ENCODE data around the gene SELENOH. TPM values are rescaled to one million over a fixed set of nuclear protein-coding genes. Genes with fewer than 3 reads are reported as not detected.

Gene SELENOH
- total RNA-seq, 2 experiments from 2014 or later: 148 to 162 TPM

GRCh38 chr11:57773026-57773598 lies 31.8 kb downstream of the SELENOH start:
- Mint-ChIP-seq H3K4me3 (no peak overlapping the region), H3K36me3 (ENCODE audit: low read depth) (no peaks in the 10 kb centered on the region), H3K27ac (no peak overlapping the region), H3K9me3 (no peaks in the 10 kb centered on the region), H3K4me1 (peaks cover 9% of the 10 kb centered on the region), H3K27me3 (no peaks in the 10 kb centered on the region)
- ChIA-PET CTCF (no interaction called here), POLR2A (no interaction called here)
- no peak for DNase-seq

- no peak overlapping the region for H3K27ac Mint-ChIP-seq
- POLR2A ChIA-PET: no interaction called here
- CTCF ChIA-PET: no interaction called here
- H3K27me3 Mint-ChIP-seq: peaks cover 4% of the 10 kb centered on the region
- no peaks in the 10 kb centered on the region for H3K9me3 Mint-ChIP-seq
- no peaks in the 10 kb centered on the region for H3K36me3 Mint-ChIP-seq (ENCODE audit: low read depth)
- H3K4me1 Mint-ChIP-seq: peaks cover 4% of the 10 kb centered on the region
- no peak overlapping the region for H3K4me3 Mint-ChIP-seq
- no peak for DNase-seq
Measured at GRCh38 chr11:57775491-57775890, 34.2 kb downstream of the SELENOH start.

GRCh38 chr11:57776031-57776521 lies 34.8 kb downstream of the SELENOH start:
- ChIA-PET CTCF (no interaction called here), POLR2A (no interaction called here)
- Mint-ChIP-seq H3K9me3 (no peaks in the 10 kb centered on the region), H3K4me3 (no peak overlapping the region), H3K27ac (no peak overlapping the region), H3K36me3 (ENCODE audit: low read depth) (no peaks in the 10 kb centered on the region), H3K27me3 (peaks cover 4% of the 10 kb centered on the region), H3K4me1 (peaks cover 4% of the 10 kb centered on the region)
- DNase-seq: no peak

- POLR2A ChIA-PET: no interaction called here
- Mint-ChIP-seq H3K27me3 (peaks cover 4% of the 10 kb centered on the region), H3K4me1 (peaks cover 7% of the 10 kb centered on the region), H3K4me3 (no peak overlapping the region), H3K9me3 (no peaks in the 10 kb centered on the region), H3K27ac (no peak overlapping the region), H3K36me3 (ENCODE audit: low read depth) (no peaks in the 10 kb centered on the region)
- CTCF ChIA-PET: no interaction called here
- DNase-seq: no peak
Measured at GRCh38 chr11:57776577-57777210, 35.4 kb downstream of the SELENOH start.

GRCh38 chr11:57777969-57778317 lies 36.7 kb downstream of the SELENOH start:
- Mint-ChIP-seq H3K27ac (no peak overlapping the region), H3K4me1 (peaks cover 8% of the 10 kb centered on the region), H3K4me3 (no peak overlapping the region), H3K27me3 (peaks cover 4% of the 10 kb centered on the region), H3K9me3 (no peaks in the 10 kb centered on the region), H3K36me3 (ENCODE audit: low read depth) (no peaks in the 10 kb centered on the region)
- DNase-seq: no peak
- ChIA-PET POLR2A (no interaction called here), CTCF (interaction anchor here (0.6 to 1.3 kb wide), 2 partner anchors 23 kb away, joined by 3 read pairs; no protein-coding TSS in a partner anchor)

DNA sequence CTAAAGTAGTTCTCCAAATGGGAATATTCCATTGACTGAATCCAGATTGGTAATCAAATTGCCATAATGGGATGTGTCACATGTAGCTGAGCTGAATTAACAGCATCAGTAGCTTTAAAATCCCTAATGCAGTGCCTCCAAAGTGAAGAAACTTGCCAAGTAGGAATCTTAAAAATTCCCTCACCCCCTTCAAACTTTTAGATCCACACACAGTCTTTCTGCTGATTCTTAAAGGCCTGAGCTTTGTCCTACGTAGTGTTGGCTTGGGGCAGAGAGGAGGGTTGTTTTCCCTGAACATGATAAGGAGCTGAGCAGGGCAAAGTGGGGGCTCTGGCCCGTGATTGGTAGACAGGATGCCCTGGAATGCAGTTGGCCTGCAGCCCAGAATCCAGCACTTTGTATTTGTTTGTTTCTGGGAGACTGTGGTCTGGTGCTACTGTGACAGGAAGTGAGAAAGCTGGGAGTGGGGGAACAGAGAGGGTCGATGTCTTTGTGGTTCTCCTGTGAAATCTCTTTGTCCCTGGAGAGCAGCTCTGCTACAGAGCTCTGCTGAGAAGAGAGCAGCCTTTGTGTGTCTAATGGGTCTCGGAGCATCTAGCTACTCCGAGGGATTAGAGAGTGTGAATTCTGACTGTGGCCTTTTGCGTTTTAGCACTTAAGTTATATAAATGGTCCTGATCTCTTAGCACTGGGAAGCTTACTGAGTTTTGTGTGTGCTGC lies 37.2 kb downstream of the SELENOH start:
- POLR2A ChIA-PET: interaction anchor here (0.8 kb wide), 1 partner anchor 23 kb away, joined by 3 read pairs; no protein-coding TSS in a partner anchor
- Mint-ChIP-seq H3K4me1 (peaks cover 8% of the 10 kb centered on the region), H3K27ac (no peak overlapping the region), H3K4me3 (no peak overlapping the region), H3K27me3 (peaks cover 4% of the 10 kb centered on the region), H3K9me3 (no peaks in the 10 kb centered on the region), H3K36me3 (ENCODE audit: low read depth) (no peaks in the 10 kb centered on the region)
- DNase-seq: no peak
- CTCF ChIA-PET: interaction anchor here (0.6 to 1.3 kb wide), 3 partner anchors 22 to 440 kb away, joined by 3 read pairs; partner anchors contain the start of gene P2RX3

- Mint-ChIP-seq H3K9me3 (no peaks in the 10 kb centered on the region), H3K27me3 (peaks cover 4% of the 10 kb centered on the region), H3K4me3 (no peak overlapping the region), H3K36me3 (ENCODE audit: low read depth) (no peaks in the 10 kb centered on the region), H3K27ac (no peak overlapping the region), H3K4me1 (peaks cover 8% of the 10 kb centered on the region)
- CTCF ChIA-PET: interaction anchor here (0.5 to 3.4 kb wide), 3 partner anchors 22 to 732 kb away, joined by 3 to 18 read pairs (median 3); no protein-coding TSS in a partner anchor
- POLR2A ChIA-PET: interaction anchor here (0.8 kb wide), 1 partner anchor 22 kb away, joined by 3 read pairs; no protein-coding TSS in a partner anchor
- no peak for DNase-seq
Measured at GRCh38 chr11:57779276-57779675, 38.0 kb downstream of the SELENOH start.

DNA sequence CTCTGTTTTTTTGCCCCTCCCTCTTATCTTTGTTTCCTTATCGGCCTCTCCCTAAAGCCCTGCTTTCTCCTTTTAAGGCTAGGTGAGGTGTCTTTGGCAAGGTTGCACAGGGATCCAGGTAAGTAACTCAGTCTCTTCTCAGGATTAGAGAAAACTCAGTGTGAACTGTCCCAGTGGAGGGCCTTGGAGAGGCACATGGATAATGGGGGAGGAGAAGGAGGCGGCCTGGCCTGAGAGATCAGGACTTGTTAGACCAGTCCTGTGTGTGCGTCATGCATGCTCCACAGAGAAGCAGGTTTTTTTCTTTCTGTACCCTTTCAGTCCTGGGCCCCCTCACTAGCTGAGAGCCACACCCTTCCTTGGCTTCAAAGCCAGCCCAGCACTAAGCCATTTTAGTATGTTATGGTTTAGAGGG lies 40.2 kb downstream of the SELENOH start:
- Mint-ChIP-seq H3K27ac (no peak overlapping the region), H3K27me3 (peaks cover 4% of the 10 kb centered on the region), H3K36me3 (ENCODE audit: low read depth) (no peaks in the 10 kb centered on the region), H3K4me1 (peaks cover 4% of the 10 kb centered on the region), H3K9me3 (no peaks in the 10 kb centered on the region), H3K4me3 (no peak overlapping the region)
- POLR2A ChIA-PET: no interaction called here
- CTCF ChIA-PET: interaction anchor here (3.4 kb wide), 1 partner anchor 19 kb away, joined by 18 read pairs; no protein-coding TSS in a partner anchor
- no peak for DNase-seq

DNA sequence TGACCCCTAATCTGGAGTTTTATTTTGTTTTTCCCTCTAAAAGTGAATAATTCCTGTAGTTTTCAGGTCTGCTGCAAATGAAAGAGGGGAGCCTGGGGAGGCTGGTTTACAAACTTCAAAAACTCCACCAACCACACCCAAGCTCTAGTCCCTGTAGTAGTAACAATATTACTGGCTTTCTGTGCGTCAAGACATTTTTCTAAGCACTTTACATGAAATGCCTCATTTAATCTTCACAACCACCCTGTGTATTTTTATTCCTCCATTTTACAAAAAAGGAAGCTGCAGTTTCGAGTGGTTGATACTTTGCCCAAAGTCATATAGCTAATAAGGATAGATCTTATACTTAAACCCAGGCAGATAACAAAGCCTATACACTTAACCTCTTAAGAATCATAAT lies 43.8 kb downstream of the SELENOH start:
- CTCF ChIA-PET: interaction anchor here (0.7 to 2.1 kb wide), 2 partner anchors 15 to 192 kb away, joined by 3 to 6 read pairs; no protein-coding TSS in a partner anchor
- POLR2A ChIA-PET: interaction anchor here (0.9 to 1.4 kb wide), 2 partner anchors 16 to 43 kb away, joined by 3 to 4 read pairs; no protein-coding TSS in a partner anchor
- no peak for DNase-seq
- no peak overlapping the region for H3K4me3 Mint-ChIP-seq
- no peaks in the 10 kb centered on the region for H3K36me3 Mint-ChIP-seq (ENCODE audit: low read depth)
- H3K9me3 Mint-ChIP-seq: no peaks in the 10 kb centered on the region
- no peaks in the 10 kb centered on the region for H3K27me3 Mint-ChIP-seq
- H3K27ac Mint-ChIP-seq: no peak overlapping the region
- peaks cover 5% of the 10 kb centered on the region for H3K4me1 Mint-ChIP-seq

DNA sequence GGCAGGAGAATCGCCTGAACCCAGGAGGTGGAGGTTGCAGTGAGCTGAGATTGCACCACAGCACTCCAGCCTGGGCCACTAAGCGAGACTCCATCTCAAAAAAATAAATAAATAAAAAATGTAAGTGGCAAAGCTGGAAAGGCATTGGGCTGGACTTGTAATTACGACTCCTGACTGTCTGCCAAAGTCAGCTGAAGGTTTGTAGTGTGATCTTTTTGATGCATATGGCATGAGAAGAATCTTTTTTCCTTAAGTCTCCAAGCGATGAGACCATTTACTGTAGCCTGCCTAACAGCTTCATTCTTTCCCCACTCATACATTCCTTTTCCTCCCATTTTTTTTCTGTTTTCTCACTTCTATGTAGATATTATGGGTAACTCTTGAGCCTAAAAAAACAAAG lies 45.1 kb downstream of the SELENOH start:
- Mint-ChIP-seq H3K4me1 (peaks cover 12% of the 10 kb centered on the region), H3K27ac (no peak overlapping the region), H3K27me3 (no peaks in the 10 kb centered on the region), H3K36me3 (ENCODE audit: low read depth) (no peaks in the 10 kb centered on the region), H3K4me3 (no peak overlapping the region), H3K9me3 (no peaks in the 10 kb centered on the region)
- DNase-seq: no peak
- ChIA-PET CTCF (interaction anchor here (1.0 kb wide), 1 partner anchor 14 kb away, joined by 3 read pairs; no protein-coding TSS in a partner anchor), POLR2A (no interaction called here)

GRCh38 chr11:57787006-57787604 lies 45.8 kb downstream of the SELENOH start:
- Mint-ChIP-seq H3K27ac (no peak overlapping the region), H3K36me3 (ENCODE audit: low read depth) (no peaks in the 10 kb centered on the region), H3K4me1 (peaks cover 16% of the 10 kb centered on the region), H3K9me3 (no peaks in the 10 kb centered on the region), H3K27me3 (no peaks in the 10 kb centered on the region), H3K4me3 (no peak overlapping the region)
- ChIA-PET POLR2A (no interaction called here), CTCF (interaction anchor here (1.0 to 2.7 kb wide), 2 partner anchors 14 kb away, joined by 3 to 8 read pairs; no protein-coding TSS in a partner anchor)
- DNase-seq: no peak

- DNase-seq: no peak
- no peaks in the 10 kb centered on the region for H3K36me3 Mint-ChIP-seq (ENCODE audit: low read depth)
- no peaks in the 10 kb centered on the region for H3K9me3 Mint-ChIP-seq
- POLR2A ChIA-PET: no interaction called here
- no peak overlapping the region for H3K4me3 Mint-ChIP-seq
- H3K4me1 Mint-ChIP-seq: peaks cover 24% of the 10 kb centered on the region
- no peaks in the 10 kb centered on the region for H3K27me3 Mint-ChIP-seq
- CTCF ChIA-PET: interaction anchor here (1.3 to 2.7 kb wide), 2 partner anchors 13 to 38 kb away, joined by 3 to 8 read pairs; no protein-coding TSS in a partner anchor
- H3K27ac Mint-ChIP-seq: no peak overlapping the region
Measured at GRCh38 chr11:57787920-57788702, 46.8 kb downstream of the SELENOH start.

Measured in activated CD4-positive, alpha-beta memory T cell treated with anti-CD3 and anti-CD28 coated beads, Interleukin-2, amount 10 ng/mL, durations not matched to agents 7 days and 5 days (primary cell).